ENCODE results near the gene MACROD1.

GRCh38 chr11:64007160-64007628, 158.7 kb downstream of the MACROD1 start:
- TF ChIP-seq EZH2 (IDR thresholded peaks at IDR 0.05; ENCODE audit: insufficient read depth, low read length) (peak; percentile 29), CTCF (IDR thresholded peaks at IDR 0.05; ENCODE audit: insufficient read depth, low read depth, low read length) (no peak)

All from astrocyte (in vitro differentiated cells and primary cell).